ENCODE results near the gene LRRC58.

- no peak for TF ChIP-seq CTCF (conservative IDR thresholded peaks at IDR 0.05 in 1 of 2, IDR thresholded peaks at IDR 0.05 in 1 of 2; ENCODE audit: extremely low read depth in 1 of 2, insufficient read depth in 1 of 2, low read depth in 1 of 2, low read length in 2 of 2)
- TF ChIP-seq EZH2 (IDR thresholded peaks at IDR 0.05; ENCODE audit: borderline replicate concordance, low read length), result no peak
Measured at GRCh38 chr3:120350401-120350941, 1.3 kb upstream of the LRRC58 start.
